ENCODE data around the gene DMBT1.

GRCh38 chr10:122513053-122513452 is 47.5 kb upstream of the DMBT1 start:
- TF ChIP-seq CTCF (IDR thresholded peaks at IDR 0.05) (no peak), POLR2A (IDR thresholded peaks at IDR 0.05) (no peak)
